SKM-1 treated with dmso at 0.1 percent for 144 hours (cell line): Measurements from ENCODE around the gene PON2.
"Not testable (repeated sequence)": the region's sequence is repeated elsewhere in the genome, so short reads cannot be mapped to it uniquely, and the experiment has no call there.

Source experiments
- DNase-seq: peaks from one replicate; lab custom pipeline; 2025; ENCODE audit not compliant: unreplicated experiment; lab: John Stamatoyannopoulos, UW

The PON2 gene

GRCh38 chr7:95407751-95408150 is 27.1 kb downstream of the PON2 start:
- DNase-seq = no peak

DNA sequence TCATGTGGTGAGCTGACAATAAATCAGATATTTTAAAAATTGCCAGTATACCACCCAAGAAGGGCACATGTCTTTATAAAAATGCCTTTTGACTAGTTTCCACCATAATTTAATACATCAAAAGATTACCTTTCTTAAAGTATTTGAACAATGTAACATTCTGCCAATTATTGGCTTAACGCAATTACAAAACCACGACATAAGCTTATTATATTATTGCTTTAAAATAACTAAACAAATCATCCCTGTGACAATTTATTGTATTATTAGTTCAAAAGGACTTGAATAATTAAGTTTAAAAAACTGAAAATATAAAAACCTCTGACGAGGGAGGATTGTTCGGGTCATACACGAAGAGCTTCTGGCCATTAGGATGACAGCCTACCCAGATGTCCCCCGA is 29.0 kb downstream of the PON2 start:
- DNase-seq = no peak

DNA sequence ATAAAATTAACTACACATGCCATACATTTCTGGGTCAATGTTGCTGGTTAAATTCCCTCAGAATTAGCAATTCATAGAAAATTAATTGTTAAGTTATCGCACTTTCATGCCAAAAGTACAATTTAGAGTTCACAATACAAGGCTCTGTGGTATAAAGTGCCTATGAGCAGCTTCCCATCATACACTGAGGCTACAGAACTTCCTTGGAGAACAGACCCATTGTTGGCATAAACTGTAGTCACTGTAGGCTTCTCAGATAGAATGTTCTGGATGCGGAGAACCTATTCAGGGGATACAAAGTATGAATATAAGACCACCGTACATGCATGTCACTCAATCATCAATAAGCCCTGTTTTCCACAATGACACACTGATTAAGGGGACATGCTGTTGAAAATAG is 29.6 kb downstream of the PON2 start:
- no peak for DNase-seq

GRCh38 chr7:95404316-95404865 is 30.4 kb downstream of the PON2 start:
- DNase-seq = no peak

DNA sequence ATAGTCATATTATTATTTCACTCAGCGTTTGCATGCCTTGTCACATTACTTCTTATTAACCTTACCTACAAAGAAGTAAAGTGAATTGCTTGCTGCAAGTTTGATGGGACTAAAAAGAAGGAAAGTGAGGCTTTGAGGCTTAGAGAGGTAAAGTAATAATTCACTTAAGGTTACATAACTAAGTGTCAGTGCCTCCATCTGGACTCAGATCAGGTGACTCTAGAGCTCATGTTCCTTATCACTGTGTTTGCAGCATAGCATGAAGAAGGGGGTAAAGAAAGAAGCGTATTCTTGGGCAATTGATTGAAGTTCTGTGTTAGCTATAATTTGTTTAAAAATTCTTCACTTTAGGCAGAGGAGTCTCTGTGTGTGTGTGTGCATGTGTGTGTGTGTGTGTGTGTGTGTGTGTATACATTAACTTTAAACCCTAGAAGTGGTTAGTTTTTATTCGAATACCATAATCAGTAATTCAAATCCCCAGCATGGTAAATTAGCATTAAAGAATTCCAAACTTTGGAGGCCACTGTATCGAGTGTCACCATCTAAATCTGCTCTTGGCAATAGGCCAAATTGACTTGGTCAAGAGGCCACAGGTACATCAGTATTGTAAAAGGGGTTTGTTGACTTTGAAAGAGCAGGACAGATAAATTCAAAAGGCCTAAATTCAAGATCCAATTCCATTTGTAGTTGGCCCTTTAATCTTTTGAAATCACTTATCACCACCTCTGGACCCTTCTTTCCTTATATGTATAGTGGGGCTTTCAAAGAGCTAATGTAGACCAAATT is 36.5 kb downstream of the PON2 start:
- DNase-seq = no peak

GRCh38 chr7:95397381-95397780 is 37.4 kb downstream of the PON2 start:
- no peak for DNase-seq

DNA sequence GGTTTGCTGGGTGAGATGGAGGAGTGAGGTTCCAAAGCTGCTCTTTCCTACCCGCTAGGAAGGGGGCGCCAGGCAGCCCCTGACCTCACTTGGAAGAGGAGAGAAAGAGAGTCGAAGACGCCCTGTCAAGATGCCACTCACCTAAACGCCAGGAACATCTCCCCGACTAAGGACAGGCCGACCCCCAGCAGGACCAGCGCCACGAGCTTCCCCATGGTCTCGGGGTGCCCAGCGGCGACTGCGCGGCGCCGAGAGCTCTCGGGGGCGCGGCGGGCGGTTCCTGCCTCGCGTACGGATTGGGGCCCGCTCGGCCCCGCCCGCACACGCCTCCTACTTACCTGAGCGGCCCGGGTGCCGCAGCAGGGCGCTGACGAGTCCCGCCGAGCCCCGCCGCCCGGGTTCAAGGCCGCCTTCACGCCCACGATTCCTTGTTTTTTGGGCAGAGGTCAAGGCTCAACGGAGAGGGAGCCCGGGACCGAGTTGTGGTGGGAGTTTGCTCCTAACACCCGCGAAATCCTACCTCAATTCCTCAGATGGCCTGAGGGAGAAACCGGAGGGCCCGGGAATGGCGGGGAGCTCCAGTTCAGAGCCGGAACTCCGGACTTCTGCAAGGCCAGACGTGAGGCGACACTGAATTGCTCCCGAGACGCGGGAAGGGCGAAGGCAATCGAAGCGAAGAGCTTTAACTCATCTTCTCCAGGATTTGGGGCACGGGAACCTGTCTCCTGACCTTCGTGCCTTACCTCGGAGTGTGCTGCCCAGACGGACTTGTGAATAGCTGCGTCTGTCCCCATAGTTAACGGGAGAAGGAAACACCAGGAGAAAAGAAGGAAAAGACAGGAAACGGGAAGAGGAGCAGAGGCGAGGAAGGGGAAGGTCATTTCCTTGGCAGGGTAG is 38.4 kb downstream of the PON2 start, which contains the start of gene PON3:
Gene PON3 (minus strand): TSS at position 240 of the 897 bp plus-strand sequence. CDS start 25 bp downstream, at position 215.
- DNase-seq = no peak

GRCh38 chr7:95395755-95396135 is 39.1 kb downstream of the PON2 start:
- DNase-seq = no peak

DNA sequence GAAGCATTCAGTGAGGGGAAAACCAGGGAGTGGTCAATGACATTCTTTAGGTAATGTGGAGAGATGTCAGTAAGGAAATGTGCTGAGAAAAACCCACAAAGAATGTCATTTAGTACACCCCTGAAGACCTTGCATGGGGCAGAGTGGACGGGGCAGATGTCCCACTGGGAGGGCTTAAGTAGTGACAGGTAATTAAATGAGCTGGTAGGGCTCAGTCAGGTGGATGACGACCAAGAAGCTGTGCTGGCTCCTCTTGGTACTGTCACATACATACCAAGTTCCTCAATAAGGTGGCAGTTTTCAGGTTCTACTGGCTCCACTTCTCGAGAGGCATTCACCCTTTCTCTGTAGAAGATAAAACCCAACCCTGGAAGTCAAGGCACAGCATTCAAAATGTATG is 40.5 kb downstream of the PON2 start:
- DNase-seq = no peak

- no peak for DNase-seq
Measured at GRCh38 chr7:95391761-95392160, 43.1 kb downstream of the PON2 start.

- DNase-seq = no peak
Measured at GRCh38 chr7:95389516-95389915, 45.3 kb downstream of the PON2 start.

DNA sequence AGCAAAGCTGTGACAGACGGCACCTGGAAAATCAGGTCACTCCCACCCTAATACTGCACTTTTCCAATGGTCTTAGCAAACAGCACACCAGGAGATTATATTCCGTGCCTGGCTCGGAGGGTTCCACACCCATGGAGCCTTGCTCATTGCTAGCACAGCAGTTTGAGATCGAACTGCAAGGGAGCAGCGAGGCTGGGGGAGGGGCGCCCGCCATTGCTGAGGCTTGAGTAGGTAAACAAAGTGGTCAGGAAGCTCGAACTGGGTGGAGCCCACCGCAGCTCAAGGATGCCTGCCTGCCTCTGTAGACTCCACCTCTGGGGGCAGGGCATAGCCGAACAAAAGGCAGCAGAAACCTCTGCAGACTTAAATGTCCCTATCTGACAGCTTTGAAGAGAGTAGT is 55.4 kb downstream of the PON2 start:
- not testable (repeated sequence) for DNase-seq

DNA sequence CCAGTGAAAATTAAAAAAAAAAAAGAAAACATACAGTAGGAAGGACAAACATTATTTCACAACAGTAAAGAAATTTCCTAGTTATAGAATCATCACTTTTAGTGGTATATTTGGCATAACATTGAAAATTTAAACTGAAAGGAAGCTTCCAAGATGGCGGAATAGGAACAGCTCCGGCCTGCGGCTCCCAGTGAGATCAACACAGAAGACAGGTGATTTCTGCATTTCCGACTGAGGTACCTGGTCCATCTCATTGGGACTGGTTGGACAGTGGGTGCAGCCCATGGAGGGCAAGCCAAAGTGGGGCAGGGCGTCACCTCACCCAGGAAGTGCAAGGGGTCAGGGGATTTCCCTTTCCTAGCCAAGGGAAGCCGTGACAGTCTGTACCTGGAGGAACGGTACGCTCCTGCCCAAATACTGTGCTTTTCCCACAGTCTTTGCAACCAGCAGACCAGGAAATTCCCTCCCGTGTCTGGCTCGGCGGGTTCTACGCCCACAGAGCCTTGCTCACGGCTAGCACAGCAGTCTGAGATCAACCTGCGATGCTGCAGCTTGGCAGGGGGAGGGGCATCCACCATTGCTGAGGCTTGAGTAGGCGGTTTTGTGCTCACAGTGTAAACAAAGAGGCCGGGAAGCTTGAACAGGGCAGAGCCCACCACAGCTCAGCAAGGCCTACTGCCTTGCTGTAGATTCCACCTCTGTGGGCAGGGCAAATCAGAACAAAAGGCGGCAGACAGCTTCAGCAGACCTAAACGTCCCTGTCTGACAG is 58.0 kb downstream of the PON2 start:
- no peak for DNase-seq

DNA sequence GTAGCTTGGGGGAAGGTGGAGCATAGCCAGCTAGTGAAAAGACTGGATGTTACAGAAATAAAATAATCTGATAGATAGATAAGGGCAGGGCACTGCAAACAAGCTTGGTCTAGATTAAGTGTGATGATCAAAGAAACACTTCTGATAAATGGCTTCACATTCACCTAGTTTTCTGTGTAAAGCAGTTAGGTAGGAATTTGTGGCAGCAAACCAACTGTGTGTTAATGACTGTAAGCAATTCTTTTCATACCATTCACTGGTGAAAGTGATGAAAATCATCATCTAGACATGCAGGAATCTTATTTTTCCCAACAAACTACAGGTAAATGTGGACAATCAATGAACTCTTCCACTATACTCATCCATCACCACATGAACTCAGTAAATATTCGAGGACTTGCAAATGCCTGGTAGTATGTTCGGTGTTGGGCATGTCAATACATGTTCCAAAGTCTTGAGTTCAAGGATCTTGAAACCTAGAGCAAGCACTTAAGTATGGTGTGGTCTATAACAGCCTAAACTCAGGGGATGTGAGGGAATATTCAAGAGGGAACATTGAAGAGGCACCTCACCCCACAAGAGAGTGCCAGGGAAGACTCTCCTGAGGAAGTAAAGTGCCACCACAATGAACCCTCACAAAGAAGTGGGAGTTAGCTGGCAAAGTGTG is 59.1 kb downstream of the PON2 start:
- DNase-seq = no peak

DNA sequence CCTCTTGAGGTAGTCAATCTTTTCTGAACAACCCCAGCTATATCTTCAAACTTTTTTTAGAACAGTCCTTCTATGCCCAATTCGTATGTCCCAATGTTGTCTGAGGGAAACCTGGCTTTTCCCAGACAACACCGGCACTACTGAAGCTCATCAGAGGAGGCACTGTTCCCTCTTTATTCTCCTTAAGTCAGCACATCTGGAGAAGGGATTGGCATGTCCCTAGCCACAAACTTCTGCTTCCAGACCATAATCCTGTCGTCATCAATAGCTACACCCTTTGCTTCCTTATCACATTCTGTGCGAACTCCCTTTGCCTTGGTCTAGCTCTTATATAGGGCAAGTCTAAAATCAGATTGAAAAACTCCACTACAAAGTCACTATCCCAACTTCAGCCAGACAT is 61.5 kb downstream of the PON2 start:
- DNase-seq = no peak

GRCh38 chr7:95368235-95368634 is 66.6 kb downstream of the PON2 start:
- no peak for DNase-seq

DNA sequence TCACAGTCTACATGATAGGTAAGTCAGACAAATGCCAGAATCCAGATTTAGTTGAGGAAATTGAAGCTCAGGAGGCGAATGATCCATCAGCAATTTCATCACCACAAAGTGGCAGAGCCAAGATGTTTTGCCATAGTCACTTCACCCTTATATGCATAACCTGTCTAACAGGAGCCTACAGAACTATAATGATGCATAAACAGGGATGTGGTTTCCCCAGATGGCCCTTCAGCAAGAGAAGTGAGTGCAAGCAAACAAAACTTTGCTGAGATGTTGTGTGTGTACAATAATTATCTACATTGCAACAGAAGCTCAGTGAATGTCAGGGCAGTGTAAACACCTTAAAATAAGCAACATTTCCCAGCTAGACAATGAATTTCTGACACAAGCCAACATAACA is 67.2 kb downstream of the PON2 start:
- DNase-seq = no peak

DNA sequence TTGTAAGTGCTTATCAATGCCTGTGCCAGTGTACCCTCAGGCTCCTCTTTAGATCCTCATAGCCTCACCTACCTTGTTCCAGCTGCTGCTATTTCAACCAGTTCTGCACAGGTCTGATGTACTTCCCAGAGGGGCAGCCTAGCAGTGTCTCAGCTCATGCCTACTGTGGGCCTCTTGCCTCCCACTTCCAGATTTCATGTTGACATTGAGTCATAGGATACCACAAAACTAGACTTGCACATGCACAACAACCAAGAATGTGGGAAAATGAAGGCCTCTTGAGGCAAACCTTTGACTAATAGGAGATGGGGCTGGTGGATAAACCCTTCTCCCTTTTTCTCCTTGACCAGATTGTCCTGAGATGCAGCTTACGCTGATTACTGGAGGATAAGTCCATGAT is 69.7 kb downstream of the PON2 start:
- no peak for DNase-seq

DNA sequence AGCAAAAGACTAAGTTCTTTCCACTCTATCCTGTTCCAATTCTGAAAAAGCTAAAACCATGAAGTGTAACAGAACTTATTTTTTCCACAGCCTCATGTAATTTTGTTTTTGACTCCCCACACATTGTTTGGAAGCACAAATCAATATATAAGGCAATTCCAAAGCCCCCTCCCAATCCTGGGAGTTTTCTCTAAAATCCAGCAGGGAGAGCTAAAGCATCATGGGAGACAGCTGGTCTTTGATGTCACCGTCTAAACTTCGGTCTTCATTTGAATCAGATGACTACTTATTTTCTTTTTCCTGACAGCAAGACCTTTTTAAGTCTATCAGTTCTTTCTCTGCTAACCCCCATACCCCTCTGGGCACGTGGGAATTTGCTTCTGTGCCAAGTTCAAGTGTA is 77.2 kb downstream of the PON2 start:
- DNase-seq = no peak
